GM19395 (cell line): Measurements from ENCODE around the gene NEURL1.

Experiments used
- ATAC-seq: cut with Tn5 transposase; IDR thresholded peaks from one replicate; pipeline ENCODE4 v1.9.1; 2021; ENCODE audit warnings: mild to moderate bottlenecking, moderate library complexity; ENCODE audit not compliant: unreplicated experiment

Gene NEURL1

GRCh38 chr10:103544657-103545310 is 51.3 kb downstream of the NEURL1 start:
- no peak for ATAC-seq

- no peak for ATAC-seq
These were observed 51.9 kb downstream of the NEURL1 start for GRCh38 chr10:103545366-103545765.

GRCh38 chr10:103545771-103546281 is 52.3 kb downstream of the NEURL1 start:
- no peak for ATAC-seq

GRCh38 chr10:103546401-103546800 is 52.9 kb downstream of the NEURL1 start:
- ATAC-seq: no peak

GRCh38 chr10:103547391-103547946 is 54.0 kb downstream of the NEURL1 start:
- no peak for ATAC-seq

GRCh38 chr10:103548006-103548405 is 54.5 kb downstream of the NEURL1 start:
- ATAC-seq: no peak

GRCh38 chr10:103548581-103549348 is 55.3 kb downstream of the NEURL1 start:
- ATAC-seq: no peak

GRCh38 chr10:103549349-103549685 is 55.8 kb downstream of the NEURL1 start:
- ATAC-seq: no peak

GRCh38 chr10:103550229-103550628 is 56.7 kb downstream of the NEURL1 start:
- no peak for ATAC-seq

GRCh38 chr10:103551619-103552602 is 58.4 kb downstream of the NEURL1 start:
- no peak for ATAC-seq

GRCh38 chr10:103552856-103553742 is 59.6 kb downstream of the NEURL1 start:
- ATAC-seq: no peak

GRCh38 chr10:103553743-103554487 is 60.4 kb downstream of the NEURL1 start:
- ATAC-seq: no peak

GRCh38 chr10:103554488-103555324 is 61.2 kb downstream of the NEURL1 start:
- no peak for ATAC-seq

GRCh38 chr10:103555325-103555649 is 61.8 kb downstream of the NEURL1 start:
- ATAC-seq: no peak

- ATAC-seq: no peak
These were observed 62.2 kb downstream of the NEURL1 start for GRCh38 chr10:103555712-103556111.

- no peak for ATAC-seq
These were observed 63.0 kb downstream of the NEURL1 start for GRCh38 chr10:103556383-103557007.

- ATAC-seq: no peak
These were observed 64.0 kb downstream of the NEURL1 start for GRCh38 chr10:103557455-103557854.

- ATAC-seq: no peak
These were observed 65.4 kb downstream of the NEURL1 start for GRCh38 chr10:103558911-103559310.
